ENCODE results near the gene COL4A5.

The COL4A5 gene

GRCh38 chrX:108558217-108558616 is 118.6 kb downstream of the COL4A5 start:
- DNase-seq (ENCODE audit: insufficient read length, low spot score) (no peak), FAIRE-seq (no peak)
- no peak for TF ChIP-seq CTCF (IDR thresholded peaks at IDR 0.05; ENCODE audit: insufficient read depth, missing control alignments)

- DNase-seq (ENCODE audit: insufficient read length, low spot score) (no peak), FAIRE-seq (no peak)
- no peak for TF ChIP-seq CTCF (IDR thresholded peaks at IDR 0.05; ENCODE audit: insufficient read depth, missing control alignments)
Measured at GRCh38 chrX:108573136-108573535, 133.5 kb downstream of the COL4A5 start.

- no peak for DNase-seq (ENCODE audit: insufficient read length, low spot score)
- TF ChIP-seq CTCF (IDR thresholded peaks at IDR 0.05; ENCODE audit: insufficient read depth, missing control alignments), result no peak
- no peak for FAIRE-seq
Measured at GRCh38 chrX:108582151-108582550, 142.5 kb downstream of the COL4A5 start.

GRCh38 chrX:108584617-108585211 is 145.1 kb downstream of the COL4A5 start:
- peak; percentile 49 for TF ChIP-seq CTCF (IDR thresholded peaks at IDR 0.05; ENCODE audit: insufficient read depth, missing control alignments)
- DNase-seq (ENCODE audit: insufficient read length, low spot score), result no peak
- peak; percentile 55 for FAIRE-seq

GRCh38 chrX:108590496-108590895 is 150.9 kb downstream of the COL4A5 start:
- no peak for FAIRE-seq
- DNase-seq (ENCODE audit: insufficient read length, low spot score), result no peak
- no peak for TF ChIP-seq CTCF (IDR thresholded peaks at IDR 0.05; ENCODE audit: insufficient read depth, missing control alignments)

GRCh38 chrX:108601276-108601675 is 161.6 kb downstream of the COL4A5 start:
- DNase-seq (ENCODE audit: insufficient read length, low spot score) (no peak), FAIRE-seq (no peak)
- TF ChIP-seq CTCF (IDR thresholded peaks at IDR 0.05; ENCODE audit: insufficient read depth, missing control alignments), result no peak

GRCh38 chrX:108610141-108610540 is 170.5 kb downstream of the COL4A5 start:
- FAIRE-seq (no peak), DNase-seq (ENCODE audit: insufficient read length, low spot score) (no peak)
- no peak for TF ChIP-seq CTCF (IDR thresholded peaks at IDR 0.05; ENCODE audit: insufficient read depth, missing control alignments)
